ENCODE results near the gene NOVA2.

The NOVA2 gene

GRCh38 chr19:46000491-46001246, 27.0 kb upstream of the NOVA2 start:
- DNase-seq (ENCODE audit: low spot score), result peak; percentile 75

GRCh38 chr19:45999653-46000121, 26.0 kb upstream of the NOVA2 start:
- DNase-seq (ENCODE audit: low spot score), result peak; percentile 57

GRCh38 chr19:45998834-45999233, 25.2 kb upstream of the NOVA2 start:
- no peak for DNase-seq (ENCODE audit: low spot score)

- no peak for DNase-seq (ENCODE audit: low spot score)
These were observed 23.3 kb upstream of the NOVA2 start for GRCh38 chr19:45996933-45997332.

GRCh38 chr19:45995715-45996385, 22.2 kb upstream of the NOVA2 start:
- no peak for DNase-seq (ENCODE audit: low spot score)

GRCh38 chr19:45994998-45995714, 21.5 kb upstream of the NOVA2 start, which contains the start of gene CCDC61:
Gene CCDC61, plus strand, starts transcription at chr19:45995467. Its CDS starts 7,552 bp downstream, at chr19:46003019.
- peak; percentile 99 for DNase-seq (ENCODE audit: low spot score)

- no peak for DNase-seq (ENCODE audit: low spot score)
These were observed 20.9 kb upstream of the NOVA2 start for GRCh38 chr19:45994456-45994997.

GRCh38 chr19:45990113-45990728, 16.6 kb upstream of the NOVA2 start:
- no peak for DNase-seq (ENCODE audit: low spot score)

GRCh38 chr19:45985321-45985720, 11.7 kb upstream of the NOVA2 start:
- no peak for DNase-seq (ENCODE audit: low spot score)

- peak; percentile 39 for DNase-seq (ENCODE audit: low spot score)
These were observed 7.7 kb upstream of the NOVA2 start for GRCh38 chr19:45981350-45981749.

- DNase-seq (ENCODE audit: low spot score), result no peak
These were observed 4.5 kb upstream of the NOVA2 start for GRCh38 chr19:45978156-45978555.

GRCh38 chr19:45976178-45976577, 2.5 kb upstream of the NOVA2 start:
- peak; percentile 83 for DNase-seq (ENCODE audit: low spot score)

GRCh38 chr19:45975306-45976070, 1.8 kb upstream of the NOVA2 start:
- no peak for DNase-seq (ENCODE audit: low spot score)

- no peak for DNase-seq (ENCODE audit: low spot score)
These were observed 621 bp downstream of the NOVA2 start for GRCh38 chr19:45972947-45973540.

- DNase-seq (ENCODE audit: low spot score), result peak; percentile 53
These were observed 1.4 kb downstream of the NOVA2 start for GRCh38 chr19:45972081-45972946.

- DNase-seq (ENCODE audit: low spot score), result no peak
These were observed 2.3 kb downstream of the NOVA2 start for GRCh38 chr19:45971260-45971902.

- no peak for DNase-seq (ENCODE audit: low spot score)
These were observed 4.0 kb downstream of the NOVA2 start for GRCh38 chr19:45969676-45970075.

- DNase-seq (ENCODE audit: low spot score), result no peak
These were observed 5.0 kb downstream of the NOVA2 start for GRCh38 chr19:45968626-45969025.

- DNase-seq (ENCODE audit: low spot score), result no peak
These were observed 6.4 kb downstream of the NOVA2 start for GRCh38 chr19:45967246-45967645.
